Trophoblast cell (in vitro differentiated cells and primary cell): ENCODE data around the gene FRMD4A.

ENCODE experiments used
- DNase-seq, 2 donors: peaks; one replicate each; pipeline ENCODE4 v3.0.0-alpha.2; 2016
- H2AFZ ChIP-seq: 2 replicates; pipeline ENCODE4 v1.6.1; 2013; ENCODE audit warnings: low read length, moderate library complexity, mild to moderate bottlenecking; ENCODE audit not compliant: insufficient read depth, poor library complexity
- H2AK5ac ChIP-seq: 2 replicates; pipeline ENCODE4 v1.6.1; 2013; ENCODE audit warnings: mild to moderate bottlenecking, low read length
- H2BK120ac ChIP-seq: 2 replicates; pipeline ENCODE4 v1.6.1; 2013; ENCODE audit warnings: low read length, mild to moderate bottlenecking, moderate library complexity; ENCODE audit not compliant: insufficient read depth, poor library complexity
- H2BK12ac ChIP-seq: 2 replicates; pipeline ENCODE4 v1.6.1; 2013; ENCODE audit warnings: mild to moderate bottlenecking, low read length, moderate library complexity
- H2BK5ac ChIP-seq: 2 replicates; pipeline ENCODE4 v1.6.1; 2013; ENCODE audit warnings: low read length, low read depth, moderate library complexity, mild to moderate bottlenecking; ENCODE audit not compliant: poor library complexity
- H3K14ac ChIP-seq: 2 replicates; pipeline ENCODE4 v1.6.1; 2013; ENCODE audit warnings: mild to moderate bottlenecking, low read length
- H3K18ac ChIP-seq: 2 replicates; pipeline ENCODE4 v1.6.1; 2013; ENCODE audit warnings: mild to moderate bottlenecking, low read length
- H3K23ac ChIP-seq: 2 replicates; pipeline ENCODE4 v1.6.1; 2013; ENCODE audit warnings: low read length
- H3K27ac ChIP-seq: 2 replicates; pipeline ENCODE4 v1.5.1; 2013; ENCODE audit warnings: low read depth, mild to moderate bottlenecking, inconsistent platforms, low read length, moderate library complexity
- H3K27me3 ChIP-seq: 2 replicates; pipeline ENCODE4 v1.6.1; 2013; ENCODE audit warnings: inconsistent platforms, mild to moderate bottlenecking, low read length, moderate library complexity; ENCODE audit not compliant: insufficient read depth
- H3K36me3 ChIP-seq, 2 experiments: 1 replicate in 1 of 2; 2 replicates in 1 of 2; pipeline ENCODE4 v1.6.1; 2013; ENCODE audit warnings: low read length in 2 of 2, mild to moderate bottlenecking in 2 of 2, moderate library complexity in 1 of 2; ENCODE audit not compliant: insufficient read depth in 2 of 2, control insufficient read depth in 1 of 2
- H3K4ac ChIP-seq: 2 replicates; pipeline ENCODE4 v1.6.1; 2013; ENCODE audit warnings: low read depth, mild to moderate bottlenecking, low read length, moderate library complexity
- H3K4me1 ChIP-seq, 2 experiments: 1 replicate in 1 of 2; 2 replicates in 1 of 2; pipeline ENCODE4 v1.6.1; 2013; ENCODE audit warnings: low read length in 2 of 2, mild to moderate bottlenecking in 2 of 2, moderate library complexity in 1 of 2; ENCODE audit not compliant: insufficient read depth in 2 of 2, control insufficient read depth in 1 of 2
- H3K4me2 ChIP-seq: 2 replicates; pipeline ENCODE4 v1.6.1; 2013; ENCODE audit warnings: inconsistent platforms, mild to moderate bottlenecking, low read length, moderate library complexity
- H3K4me3 ChIP-seq: 2 replicates; pipeline ENCODE4 v1.5.1; 2013; ENCODE audit warnings: mild to moderate bottlenecking, low read depth, low read length, inconsistent platforms
- H3K79me1 ChIP-seq: one replicate; pipeline ENCODE4 v1.6.1; 2013; ENCODE audit warnings: low read length
- H3K79me2 ChIP-seq: 2 replicates; pipeline ENCODE4 v1.6.1; 2013; ENCODE audit warnings: low read length, mild to moderate bottlenecking; ENCODE audit not compliant: control insufficient read depth, insufficient read depth, poor library complexity
- H3K9ac ChIP-seq: 2 replicates; pipeline ENCODE4 v1.6.1; 2013; ENCODE audit warnings: mild to moderate bottlenecking, low read length
- H3K9me3 ChIP-seq: 2 replicates; pipeline ENCODE4 v1.6.1; 2013; ENCODE audit warnings: low read depth, mild to moderate bottlenecking, control low read depth, inconsistent platforms, low read length; ENCODE audit not compliant: insufficient read depth
- H4K12ac ChIP-seq: 2 replicates; pipeline ENCODE4 v1.6.1; 2013; ENCODE audit warnings: low read depth, mild to moderate bottlenecking, low read length, moderate library complexity
- H4K8ac ChIP-seq: 2 replicates; pipeline ENCODE4 v1.6.1; 2013; ENCODE audit warnings: low read depth, mild to moderate bottlenecking, low read length, moderate library complexity
- H4K91ac ChIP-seq: one replicate; pipeline ENCODE4 v1.6.1; 2013; ENCODE audit warnings: low read depth, mild to moderate bottlenecking, low read length, moderate library complexity
- WGBS: extraction: QIAGEN DNeasy Blood & Tissue Kit; methylation state at CpG from one replicate; pipeline ENCODE4 v1.1.7; 2013; ENCODE audit warnings: missing lambda C conversion rate; ENCODE audit not compliant: insufficient read length, insufficient coverage; ENCODE audit errors: extremely low coverage; 5-methylcytosine and 5-hydroxymethylcytosine counted together

FRMD4A gene

DNA sequence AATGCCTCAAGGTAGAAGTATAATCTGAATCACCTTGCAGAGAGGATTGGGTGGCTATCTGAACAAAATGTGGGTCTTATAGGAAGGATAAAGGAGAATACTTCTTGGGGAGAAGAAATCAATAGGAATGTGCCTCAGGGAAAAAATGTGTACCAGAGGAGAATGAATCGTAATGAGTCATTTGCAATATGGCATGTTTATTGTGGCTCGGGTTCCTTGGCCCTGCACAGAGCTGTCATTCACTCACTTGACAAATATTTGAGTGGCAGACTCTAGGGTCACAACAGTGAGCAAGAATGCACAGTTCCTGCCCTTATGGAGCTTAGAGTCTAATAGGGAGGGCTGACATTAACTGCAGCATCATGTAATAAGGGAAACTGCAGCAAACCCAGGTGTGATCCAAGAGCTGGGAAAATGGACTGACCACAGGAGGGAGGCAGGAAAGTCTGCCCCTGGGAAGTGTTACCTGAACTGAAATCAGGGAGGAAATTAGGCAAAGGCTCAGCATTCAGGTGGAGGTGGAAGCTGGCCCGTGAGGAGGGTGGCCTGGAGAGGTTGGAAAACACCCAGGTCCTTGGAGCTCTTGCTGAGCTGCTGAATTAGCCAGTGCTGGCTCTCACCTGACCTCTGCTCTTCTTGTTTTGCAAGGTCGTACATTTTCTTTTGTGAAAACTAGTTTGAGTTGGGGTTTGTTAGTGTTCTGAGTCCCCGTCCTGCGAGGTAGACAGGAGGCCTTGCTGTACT, 203.9 kb downstream of the FRMD4A start:
- Histone ChIP-seq H4K8ac (no peak overlapping the region), H2BK5ac (no peak overlapping the region), H3K27ac (no peak overlapping the region), H3K79me1 (no peaks in the 10 kb centered on the region), H2AFZ (no peak overlapping the region), H2BK12ac (no peak overlapping the region), H3K9ac (no peak overlapping the region), H3K4me2 (no peak overlapping the region), H3K14ac (no peak overlapping the region), H3K4me1 (peaks cover 0 to 2% of the 10 kb centered on the region in 2 experiments), H3K9me3 (no peaks in the 10 kb centered on the region), H4K91ac (no peak overlapping the region), H2BK120ac (no peak overlapping the region), H3K27me3 (no peaks in the 10 kb centered on the region), H3K23ac (no peak overlapping the region), H2AK5ac (no peak overlapping the region), H3K4me3 (no peak overlapping the region), H4K12ac (no peak overlapping the region), H3K18ac (no peak overlapping the region), H3K4ac (no peak overlapping the region), H3K36me3 (no peaks in the 10 kb centered on the region), H3K79me2 (no peaks in the 10 kb centered on the region)
- DNase-seq, result peak in 1 of 2 donors; percentile 61
- WGBS, result no CpG with 5 or more reads among the region's 6 CpGs

DNA sequence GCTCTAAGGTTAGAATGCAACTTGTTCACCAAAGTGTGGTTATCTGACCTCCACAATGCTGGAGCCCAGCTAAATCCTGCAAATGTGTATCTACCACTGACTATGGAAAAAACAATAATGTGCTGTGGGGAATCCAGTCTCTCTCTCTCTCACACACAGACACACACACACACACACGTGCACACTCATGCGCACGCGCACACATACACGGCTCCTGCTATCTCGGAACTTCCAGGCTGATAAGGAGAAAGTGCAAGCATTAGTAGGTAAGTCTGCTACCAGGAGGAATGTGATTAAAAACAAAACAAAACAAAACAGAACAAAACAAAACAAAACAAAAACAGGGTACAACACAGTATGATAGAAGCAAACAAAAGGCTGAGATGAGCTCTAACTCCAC, 205.2 kb downstream of the FRMD4A start:
- Histone ChIP-seq H3K4me2 (no peak overlapping the region), H3K79me1 (no peaks in the 10 kb centered on the region), H2AK5ac (no peak overlapping the region), H3K79me2 (no peaks in the 10 kb centered on the region), H2BK120ac (no peak overlapping the region), H3K27me3 (no peaks in the 10 kb centered on the region), H3K23ac (no peak overlapping the region), H2BK5ac (no peak overlapping the region), H2BK12ac (no peak overlapping the region), H3K4ac (no peak overlapping the region), H3K18ac (no peak overlapping the region), H4K91ac (no peak overlapping the region), H3K4me1 (no peaks in the 10 kb centered on the region), H4K12ac (no peak overlapping the region), H4K8ac (no peak overlapping the region), H3K9ac (no peak overlapping the region), H3K4me3 (no peak overlapping the region), H2AFZ (no peak overlapping the region), H3K36me3 (no peaks in the 10 kb centered on the region), H3K14ac (no peak overlapping the region), H3K9me3 (no peaks in the 10 kb centered on the region), H3K27ac (no peak overlapping the region)
- DNase-seq, result peak in 1 of 2 donors; percentile 18
- WGBS, result no CpG with 5 or more reads among the region's 6 CpGs

DNA sequence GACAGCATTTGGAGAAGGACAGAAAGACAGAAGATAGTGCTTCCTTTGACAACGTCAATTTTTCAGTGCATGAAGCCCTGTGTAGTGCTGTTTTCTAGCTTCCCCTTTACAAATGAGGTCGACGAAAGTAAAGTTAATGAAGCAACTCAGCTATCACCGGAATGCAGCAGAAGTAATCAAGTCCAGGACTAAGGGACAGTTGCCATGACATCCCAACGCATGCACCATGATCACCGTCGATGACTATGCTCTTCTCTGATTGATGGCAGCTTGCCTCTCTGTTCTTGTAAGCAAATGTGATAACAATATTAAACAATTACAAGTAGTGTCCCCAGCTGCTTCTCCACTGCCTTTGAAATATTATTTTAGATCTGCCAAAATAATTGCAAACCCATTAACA, 205.8 kb downstream of the FRMD4A start:
- Histone ChIP-seq H2BK12ac (no peak overlapping the region), H3K23ac (no peak overlapping the region), H3K36me3 (no peaks in the 10 kb centered on the region), H3K79me1 (no peaks in the 10 kb centered on the region), H3K14ac (no peak overlapping the region), H2AK5ac (no peak overlapping the region), H3K4me1 (no peaks in the 10 kb centered on the region), H3K9me3 (no peaks in the 10 kb centered on the region), H4K12ac (no peak overlapping the region), H3K27ac (no peak overlapping the region), H3K4ac (no peak overlapping the region), H3K4me2 (no peak overlapping the region), H4K91ac (no peak overlapping the region), H2AFZ (no peak overlapping the region), H2BK5ac (no peak overlapping the region), H3K4me3 (no peak overlapping the region), H2BK120ac (no peak overlapping the region), H3K9ac (no peak overlapping the region), H3K18ac (no peak overlapping the region), H3K79me2 (no peaks in the 10 kb centered on the region), H4K8ac (no peak overlapping the region), H3K27me3 (no peaks in the 10 kb centered on the region)
- no CpG with 5 or more reads among the region's 7 CpGs for WGBS
- DNase-seq, result peak in 1 of 2 donors; percentile 37

DNA sequence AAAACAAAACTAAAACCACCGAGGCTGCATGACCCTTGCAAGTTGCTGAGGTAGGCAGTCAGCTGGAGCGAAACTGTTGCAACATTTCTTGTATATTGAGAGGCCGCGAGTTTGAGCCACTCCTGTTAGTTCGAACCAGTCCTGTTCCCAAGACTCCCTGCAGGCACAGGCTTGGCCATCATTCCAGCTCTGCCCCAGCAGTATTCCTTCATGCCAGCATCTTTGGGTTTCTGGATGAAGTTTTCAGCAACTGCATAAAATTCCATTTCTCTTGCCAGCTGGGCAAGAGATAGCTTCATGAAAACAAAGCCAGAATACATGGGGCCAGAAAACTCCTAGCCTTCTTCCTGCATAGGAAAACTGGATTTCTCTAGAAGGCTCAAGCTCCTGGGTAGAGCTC, 207.6 kb downstream of the FRMD4A start:
- Histone ChIP-seq H3K79me2 (no peaks in the 10 kb centered on the region), H3K9ac (no peak overlapping the region), H2AK5ac (no peak overlapping the region), H2BK120ac (no peak overlapping the region), H3K79me1 (no peaks in the 10 kb centered on the region), H4K12ac (no peak overlapping the region), H2BK5ac (no peak overlapping the region), H3K18ac (no peak overlapping the region), H3K36me3 (no peaks in the 10 kb centered on the region), H3K4me3 (no peak overlapping the region), H3K4me1 (no peaks in the 10 kb centered on the region), H3K14ac (no peak overlapping the region), H3K23ac (no peak overlapping the region), H4K8ac (no peak overlapping the region), H3K4ac (no peak overlapping the region), H2BK12ac (no peak overlapping the region), H2AFZ (no peak overlapping the region), H3K27ac (no peak overlapping the region), H4K91ac (no peak overlapping the region), H3K9me3 (peaks cover 1% of the 10 kb centered on the region), H3K4me2 (no peak overlapping the region), H3K27me3 (no peaks in the 10 kb centered on the region)
- WGBS, result no CpG with 5 or more reads among the region's 5 CpGs
- DNase-seq, result no peak
